ENCODE data around the gene POLR2A. TPM values are rescaled to one million over a fixed set of nuclear protein-coding genes. Genes with fewer than 3 reads are reported as not detected.

The POLR2A gene
- total RNA-seq, 2 experiments from 2014 or later: 193 to 203 TPM

GRCh38 chr17:7440113-7440833, 43.9 kb upstream of the POLR2A start:
- peaks cover 13% of the 10 kb centered on the region for H3K36me3 Mint-ChIP-seq (ENCODE audit: low read depth)
- intact Hi-C loops (cut with DNase I, micrococcal nuclease): loop anchor here in 1 of 2 experiments (2.0 kb wide), 1 partner anchor 37 kb away; no protein-coding TSS in a partner anchor
- H3K4me3 Mint-ChIP-seq: peak overlapping the region; percentile 79
- ChIA-PET CTCF (interaction anchor here (0.5 to 2.8 kb wide), 10 partner anchors 13 to 428 kb away, joined by 3 to 10 read pairs (median 4); partner anchors contain the start of genes SENP3 and WRAP53), POLR2A (interaction anchor here (0.6 to 1.0 kb wide), 4 partner anchors 15 to 512 kb away, joined by 3 read pairs; no protein-coding TSS in a partner anchor)
- DNase-seq (peak; percentile 77), ATAC-seq (no peak)
- peaks cover 36% of the 10 kb centered on the region for H3K27me3 Mint-ChIP-seq
- no peaks in the 10 kb centered on the region for H3K9me3 Mint-ChIP-seq (ENCODE audit: low read depth)
- peak overlapping the region; percentile 45 for H3K27ac Mint-ChIP-seq
- peaks cover 37% of the 10 kb centered on the region for H3K4me1 Mint-ChIP-seq

DNA sequence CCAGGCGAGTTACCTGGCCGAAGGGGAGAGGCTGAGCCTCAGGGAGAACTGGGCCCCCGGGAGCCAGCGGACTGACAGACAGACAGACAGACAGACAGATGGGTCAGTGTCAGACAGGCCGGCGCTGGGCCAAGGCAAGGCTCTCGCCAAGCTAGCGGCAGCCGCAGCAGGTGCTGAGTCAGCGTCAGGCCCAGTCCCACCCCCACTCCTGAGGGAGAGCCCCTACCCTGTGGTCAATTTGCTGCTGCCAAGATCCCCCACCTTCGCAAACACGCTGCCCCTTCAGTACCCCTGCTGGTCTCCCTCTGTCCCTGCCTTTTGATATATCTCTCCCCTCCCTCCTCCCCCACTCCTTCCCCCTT, 43.4 kb upstream of the POLR2A start:
- intact Hi-C loops (cut with DNase I, micrococcal nuclease): loop anchor here in 1 of 2 experiments (2.0 kb wide), 1 partner anchor 36 kb away; no protein-coding TSS in a partner anchor
- H3K27ac Mint-ChIP-seq: no peak overlapping the region
- H3K4me3 Mint-ChIP-seq: peak overlapping the region; percentile 79
- H3K4me1 Mint-ChIP-seq: peaks cover 43% of the 10 kb centered on the region
- H3K27me3 Mint-ChIP-seq: peaks cover 41% of the 10 kb centered on the region
- no peaks in the 10 kb centered on the region for H3K9me3 Mint-ChIP-seq (ENCODE audit: low read depth)
- ChIA-PET CTCF (interaction anchor here (0.6 to 2.8 kb wide), 8 partner anchors 13 to 233 kb away, joined by 3 to 10 read pairs (median 3); partner anchors contain the start of genes SENP3 and SLC35G6), POLR2A (interaction anchor here (0.7 to 1.0 kb wide), 4 partner anchors 14 to 402 kb away, joined by 3 read pairs; no protein-coding TSS in a partner anchor)
- ATAC-seq (no peak), DNase-seq (peak; percentile 62)
- H3K36me3 Mint-ChIP-seq (ENCODE audit: low read depth): peaks cover 13% of the 10 kb centered on the region

DNA sequence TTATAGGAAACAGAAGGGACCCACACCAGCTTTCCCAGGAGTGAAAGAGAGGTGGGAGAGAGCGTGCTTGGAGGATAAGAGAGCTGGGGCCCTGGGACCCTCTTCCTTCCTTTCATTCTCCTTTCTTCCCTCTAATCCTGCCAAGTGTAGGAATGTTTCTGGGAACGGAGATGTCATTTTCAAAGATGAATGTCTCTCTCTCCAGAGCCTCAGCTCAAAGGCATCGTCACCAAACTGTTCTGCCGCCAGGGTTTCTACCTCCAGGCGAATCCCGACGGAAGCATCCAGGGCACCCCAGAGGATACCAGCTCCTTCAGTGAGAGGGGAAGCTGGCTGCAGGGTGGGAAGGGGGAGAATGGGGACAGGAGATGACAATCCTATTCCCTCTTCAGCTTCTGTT, 42.9 kb upstream of the POLR2A start:
- intact Hi-C loops (cut with DNase I, micrococcal nuclease): loop anchor here in 1 of 2 experiments (2.0 kb wide), 1 partner anchor 36 kb away; no protein-coding TSS in a partner anchor
- ChIA-PET CTCF (interaction anchor here (0.6 to 2.8 kb wide), 8 partner anchors 12 to 120 kb away, joined by 3 to 10 read pairs (median 4); partner anchors contain the start of genes NEURL4, SENP3 and SLC35G6), POLR2A (interaction anchor here (0.7 to 1.0 kb wide), 4 partner anchors 37 to 401 kb away, joined by 3 read pairs; partner anchors contain the start of gene POLR2A)
- Mint-ChIP-seq H3K36me3 (ENCODE audit: low read depth) (peaks cover 13% of the 10 kb centered on the region), H3K27ac (no peak overlapping the region), H3K4me1 (peaks cover 44% of the 10 kb centered on the region), H3K27me3 (peaks cover 44% of the 10 kb centered on the region), H3K9me3 (ENCODE audit: low read depth) (no peaks in the 10 kb centered on the region), H3K4me3 (no peak overlapping the region)
- ATAC-seq: no peak
- DNase-seq: no peak

DNA sequence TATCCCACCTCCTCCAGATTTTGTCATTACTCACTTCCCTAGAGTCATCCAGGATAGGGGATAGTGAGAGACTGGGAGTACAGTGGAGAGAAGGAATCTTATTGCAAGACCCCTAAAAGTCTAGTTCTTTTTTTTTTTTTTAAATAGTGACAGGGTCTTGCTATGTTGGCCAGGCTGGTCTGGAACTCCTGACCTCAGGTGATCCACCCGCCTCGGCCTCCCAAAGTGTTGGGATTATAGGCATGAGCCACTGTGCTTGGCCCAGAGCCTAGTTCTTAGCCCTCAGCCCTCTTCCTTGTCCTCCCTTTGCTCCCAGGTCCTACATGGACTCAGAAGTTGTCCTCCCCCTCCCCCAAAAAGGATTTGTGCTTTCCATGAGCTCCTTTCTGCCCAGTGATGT, 42.0 kb upstream of the POLR2A start:
- Mint-ChIP-seq H3K4me1 (peaks cover 41% of the 10 kb centered on the region), H3K27me3 (peaks cover 49% of the 10 kb centered on the region), H3K36me3 (ENCODE audit: low read depth) (peaks cover 12% of the 10 kb centered on the region), H3K27ac (no peak overlapping the region), H3K9me3 (ENCODE audit: low read depth) (no peaks in the 10 kb centered on the region), H3K4me3 (no peak overlapping the region)
- POLR2A ChIA-PET: interaction anchor here (0.6 to 0.7 kb wide), 3 partner anchors 42 to 70 kb away, joined by 3 to 7 read pairs (median 6); partner anchors contain the start of gene POLR2A
- DNase-seq (no peak), ATAC-seq (no peak)
- CTCF ChIA-PET: interaction anchor here (1.3 to 2.8 kb wide), 3 partner anchors 87 to 119 kb away, joined by 3 to 10 read pairs (median 4); partner anchors contain the start of genes NEURL4 and SENP3
- intact Hi-C loops (cut with DNase I, micrococcal nuclease): no loop called here

- H3K27ac Mint-ChIP-seq: no peak overlapping the region
- H3K9me3 Mint-ChIP-seq (ENCODE audit: low read depth): no peaks in the 10 kb centered on the region
- peaks cover 6% of the 10 kb centered on the region for H3K36me3 Mint-ChIP-seq (ENCODE audit: low read depth)
- H3K27me3 Mint-ChIP-seq: peaks cover 48% of the 10 kb centered on the region
- no peak for DNase-seq
- ATAC-seq: no peak
- H3K4me3 Mint-ChIP-seq: no peak overlapping the region
- ChIA-PET POLR2A (interaction anchor here (0.7 to 1.1 kb wide), 2 partner anchors 49 to 131 kb away, joined by 3 read pairs; partner anchors contain the start of gene PLSCR3), CTCF (interaction anchor here (0.7 to 1.7 kb wide), 16 partner anchors 10 to 398 kb away, joined by 3 to 16 read pairs (median 4); partner anchors contain the start of genes PLSCR3, SOX15, TMEM256 and TNFSF13)
- peaks cover 32% of the 10 kb centered on the region for H3K4me1 Mint-ChIP-seq
- intact Hi-C loops (cut with DNase I, micrococcal nuclease): no loop called here
These were observed 40.4 kb upstream of the POLR2A start for GRCh38 chr17:7443499-7444485.

DNA sequence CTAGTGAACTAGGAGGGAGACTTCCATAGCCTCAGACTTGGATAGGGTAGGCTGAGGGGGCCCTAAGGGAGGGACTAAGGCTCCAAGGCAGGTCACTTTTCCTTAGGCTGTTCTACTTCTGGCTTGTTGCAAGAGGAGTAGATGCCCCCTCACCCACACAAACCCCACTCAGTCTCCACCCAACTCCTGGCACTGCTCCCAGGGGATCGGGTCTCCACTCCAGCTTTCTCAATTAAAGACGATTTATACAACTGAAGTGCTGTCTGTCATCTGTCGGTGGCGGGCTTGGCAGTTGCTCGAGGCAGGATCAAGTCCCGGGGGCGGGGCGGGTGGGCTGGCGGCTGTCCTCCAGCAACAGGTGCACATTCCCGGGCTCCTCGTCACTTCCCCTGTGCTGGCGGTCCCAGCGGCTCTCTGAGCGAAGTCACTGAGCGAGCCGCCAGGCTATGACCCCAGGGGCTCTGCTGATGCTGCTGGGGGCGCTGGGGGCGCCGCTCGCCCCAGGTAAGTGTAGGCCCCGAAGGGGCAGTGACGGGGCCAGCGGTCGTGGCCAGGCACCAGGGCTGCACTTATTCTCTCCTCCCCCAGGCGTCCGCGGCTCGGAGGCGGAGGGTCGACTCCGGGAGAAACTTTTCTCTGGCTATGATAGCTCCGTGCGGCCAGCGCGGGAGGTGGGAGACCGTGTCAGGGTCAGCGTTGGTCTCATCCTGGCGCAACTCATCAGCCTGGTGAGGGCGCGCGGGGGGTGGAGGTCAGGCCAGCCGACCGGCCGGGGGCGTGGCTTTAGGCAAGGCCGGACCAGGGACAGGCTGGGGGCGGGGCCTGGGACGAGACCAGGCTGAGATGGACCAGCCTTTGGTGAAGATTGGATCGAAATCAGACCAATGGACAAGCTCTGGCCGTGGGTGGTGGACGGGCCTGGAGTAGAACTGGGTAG, 39.2 kb upstream of the POLR2A start, which contains the start of gene CHRNB1:
Gene CHRNB1 (plus strand): TSS at position 380 of the 937 bp plus-strand sequence. CDS start 67 bp downstream, at position 447.
- Mint-ChIP-seq H3K36me3 (ENCODE audit: low read depth) (peaks cover 6% of the 10 kb centered on the region), H3K4me3 (peak within 1 kb of the TSS; percentile 47), H3K27ac (no peak within 1 kb of the TSS), H3K4me1 (peaks cover 26% of the 10 kb centered on the region), H3K27me3 (peaks cover 43% of the 10 kb centered on the region), H3K9me3 (ENCODE audit: low read depth) (no peaks in the 10 kb centered on the region)
- intact Hi-C loops (cut with DNase I, micrococcal nuclease): no loop called here
- ChIA-PET POLR2A (interaction anchor here (0.6 to 0.9 kb wide), 3 partner anchors 47 to 132 kb away, joined by 3 read pairs; no protein-coding TSS in a partner anchor), CTCF (interaction anchor here (0.6 to 2.4 kb wide), 16 partner anchors 8 to 399 kb away, joined by 3 to 16 read pairs (median 4); partner anchors contain the start of genes CD68, PLSCR3, SOX15 and TMEM256)
- DNase-seq (peak; percentile 31), ATAC-seq (peak; percentile 6)

GRCh38 chr17:7445619-7445968, 38.6 kb upstream of the POLR2A start:
- no peak overlapping the region for H3K27ac Mint-ChIP-seq
- peaks cover 20% of the 10 kb centered on the region for H3K4me1 Mint-ChIP-seq
- peaks cover 38% of the 10 kb centered on the region for H3K27me3 Mint-ChIP-seq
- no peaks in the 10 kb centered on the region for H3K9me3 Mint-ChIP-seq (ENCODE audit: low read depth)
- peaks cover 6% of the 10 kb centered on the region for H3K36me3 Mint-ChIP-seq (ENCODE audit: low read depth)
- ChIA-PET CTCF (interaction anchor here (0.6 to 2.4 kb wide), 7 partner anchors 9 to 400 kb away, joined by 3 to 16 read pairs (median 5); partner anchors contain the start of genes CD68, SOX15 and TP53), POLR2A (interaction anchor here (0.9 kb wide), 1 partner anchor 47 kb away, joined by 3 read pairs; no protein-coding TSS in a partner anchor)
- ATAC-seq: peak; percentile 73
- intact Hi-C loops (cut with DNase I, micrococcal nuclease): no loop called here
- peak; percentile 51 for DNase-seq
- peak overlapping the region; percentile 47 for H3K4me3 Mint-ChIP-seq

DNA sequence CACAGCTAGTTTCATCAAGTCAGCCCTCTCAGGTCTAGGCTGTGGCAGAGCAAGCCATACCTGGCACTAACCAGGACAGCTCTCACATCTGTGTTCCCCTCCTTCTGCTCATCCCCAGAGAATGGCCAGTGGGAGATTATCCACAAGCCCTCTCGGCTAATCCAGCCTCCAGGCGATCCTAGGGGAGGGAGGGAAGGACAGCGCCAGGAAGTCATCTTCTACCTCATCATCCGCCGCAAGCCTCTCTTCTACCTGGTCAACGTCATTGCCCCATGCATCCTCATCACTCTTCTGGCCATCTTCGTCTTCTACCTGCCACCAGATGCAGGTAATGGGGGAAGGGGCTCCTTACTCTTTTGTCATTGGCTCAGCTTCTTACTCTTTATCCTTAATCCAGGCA, 35.7 kb upstream of the POLR2A start:
- Mint-ChIP-seq H3K27ac (no peak overlapping the region), H3K36me3 (ENCODE audit: low read depth) (peaks cover 6% of the 10 kb centered on the region), H3K9me3 (ENCODE audit: low read depth) (no peaks in the 10 kb centered on the region), H3K4me1 (peaks cover 19% of the 10 kb centered on the region), H3K27me3 (peaks cover 24% of the 10 kb centered on the region), H3K4me3 (no peak overlapping the region)
- ATAC-seq: no peak
- DNase-seq: no peak
- ChIA-PET CTCF (interaction anchor here (1.2 kb wide), 1 partner anchor 10 kb away, joined by 3 read pairs; no protein-coding TSS in a partner anchor), POLR2A (no interaction called here)
- intact Hi-C loops (cut with DNase I, micrococcal nuclease): no loop called here

- no peak overlapping the region for H3K4me3 Mint-ChIP-seq
- ATAC-seq (no peak), DNase-seq (no peak)
- CTCF ChIA-PET: interaction anchor here (0.6 to 1.1 kb wide), 3 partner anchors 13 to 33 kb away, joined by 3 to 4 read pairs (median 3); no protein-coding TSS in a partner anchor
- no peaks in the 10 kb centered on the region for H3K27me3 Mint-ChIP-seq
- H3K36me3 Mint-ChIP-seq (ENCODE audit: low read depth): peaks cover 8% of the 10 kb centered on the region
- intact Hi-C loops (cut with DNase I, micrococcal nuclease): no loop called here
- no peaks in the 10 kb centered on the region for H3K9me3 Mint-ChIP-seq (ENCODE audit: low read depth)
- POLR2A ChIA-PET: interaction anchor here (0.6 kb wide), 1 partner anchor 24 kb away, joined by 3 read pairs; no protein-coding TSS in a partner anchor
- peaks cover 11% of the 10 kb centered on the region for H3K4me1 Mint-ChIP-seq
- H3K27ac Mint-ChIP-seq: no peak overlapping the region
These were observed 24.1 kb upstream of the POLR2A start for GRCh38 chr17:7459961-7460545.

All from activated CD4-positive, alpha-beta T cell treated with anti-CD3 and anti-CD28 coated beads for 36 hours (primary cell).